GM12864 (cell line): ENCODE results near the gene SNX32.

ENCODE experiments used
- DNase-seq: peaks from one replicate; pipeline ENCODE4 v3.0.0-alpha.2; 2011; ENCODE audit warnings: low read depth
- H3K4me3 ChIP-seq: 2 replicates; pipeline ENCODE4 v1.5.1; 2011; ENCODE audit warnings: mild to moderate bottlenecking, low read depth, low read length, control low read depth
- TF ChIP-seq, protein P1 (sequence below): IDR thresholded peaks from 2 replicates; pipeline ENCODE4 v1.5.1; 2011; ENCODE audit warnings: low read depth, mild to moderate bottlenecking, moderate library complexity, low read length, control low read depth, inconsistent platforms; ENCODE audit errors: missing control alignments

Gene SNX32

GRCh38 chr11:65788821-65789220 lies 44.9 kb upstream of the SNX32 start:
- no peak for DNase-seq
- TF ChIP-seq, protein P1, sequence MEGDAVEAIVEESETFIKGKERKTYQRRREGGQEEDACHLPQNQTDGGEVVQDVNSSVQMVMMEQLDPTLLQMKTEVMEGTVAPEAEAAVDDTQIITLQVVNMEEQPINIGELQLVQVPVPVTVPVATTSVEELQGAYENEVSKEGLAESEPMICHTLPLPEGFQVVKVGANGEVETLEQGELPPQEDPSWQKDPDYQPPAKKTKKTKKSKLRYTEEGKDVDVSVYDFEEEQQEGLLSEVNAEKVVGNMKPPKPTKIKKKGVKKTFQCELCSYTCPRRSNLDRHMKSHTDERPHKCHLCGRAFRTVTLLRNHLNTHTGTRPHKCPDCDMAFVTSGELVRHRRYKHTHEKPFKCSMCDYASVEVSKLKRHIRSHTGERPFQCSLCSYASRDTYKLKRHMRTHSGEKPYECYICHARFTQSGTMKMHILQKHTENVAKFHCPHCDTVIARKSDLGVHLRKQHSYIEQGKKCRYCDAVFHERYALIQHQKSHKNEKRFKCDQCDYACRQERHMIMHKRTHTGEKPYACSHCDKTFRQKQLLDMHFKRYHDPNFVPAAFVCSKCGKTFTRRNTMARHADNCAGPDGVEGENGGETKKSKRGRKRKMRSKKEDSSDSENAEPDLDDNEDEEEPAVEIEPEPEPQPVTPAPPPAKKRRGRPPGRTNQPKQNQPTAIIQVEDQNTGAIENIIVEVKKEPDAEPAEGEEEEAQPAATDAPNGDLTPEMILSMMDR: no peak
- H3K4me3 ChIP-seq: no peak overlapping the region

GRCh38 chr11:65789230-65790103 lies 44.3 kb upstream of the SNX32 start:
- TF ChIP-seq, protein P1: no peak
- no peak overlapping the region for H3K4me3 ChIP-seq
- DNase-seq: no peak

DNA sequence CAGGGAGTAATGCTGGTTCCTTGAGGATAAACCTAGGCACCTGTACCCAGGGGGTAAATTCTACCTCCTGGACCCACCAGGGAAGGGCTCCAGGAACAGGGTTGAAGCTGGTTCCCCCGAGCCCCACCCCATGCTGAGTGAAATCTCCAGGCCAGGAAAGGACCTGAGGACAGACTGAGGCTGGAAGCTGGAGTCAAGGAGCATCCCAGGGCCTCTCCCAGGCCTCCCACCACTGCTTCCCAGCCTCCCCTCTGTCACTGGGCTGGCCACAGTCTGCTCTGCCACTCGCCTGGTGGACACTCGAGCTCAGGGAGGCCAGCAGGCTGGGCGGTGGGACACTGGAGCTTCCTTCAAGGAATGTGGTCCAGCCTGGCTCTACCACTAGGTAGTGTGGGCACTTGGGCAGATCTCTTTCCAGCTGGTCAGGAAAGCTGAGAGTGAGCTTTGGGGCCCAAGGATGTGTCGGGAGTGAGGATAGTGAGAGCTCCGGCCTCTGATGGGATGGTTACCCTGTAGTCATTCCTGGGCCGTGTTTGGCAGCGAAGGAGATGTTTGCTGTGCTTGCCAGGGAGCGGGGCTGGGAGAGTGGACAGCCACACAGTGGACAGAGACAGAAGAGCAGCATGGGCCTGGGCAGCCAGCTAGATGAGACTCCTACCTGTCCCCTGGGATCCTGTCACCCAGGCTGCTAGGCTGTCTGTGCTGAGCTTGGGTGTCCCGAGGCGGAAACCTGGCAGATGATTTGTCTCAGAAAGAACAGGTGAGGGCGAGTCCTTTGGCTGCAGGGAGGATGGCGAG lies 43.5 kb upstream of the SNX32 start:
- TF ChIP-seq, protein P1: no peak
- no peak overlapping the region for H3K4me3 ChIP-seq
- no peak for DNase-seq

DNA sequence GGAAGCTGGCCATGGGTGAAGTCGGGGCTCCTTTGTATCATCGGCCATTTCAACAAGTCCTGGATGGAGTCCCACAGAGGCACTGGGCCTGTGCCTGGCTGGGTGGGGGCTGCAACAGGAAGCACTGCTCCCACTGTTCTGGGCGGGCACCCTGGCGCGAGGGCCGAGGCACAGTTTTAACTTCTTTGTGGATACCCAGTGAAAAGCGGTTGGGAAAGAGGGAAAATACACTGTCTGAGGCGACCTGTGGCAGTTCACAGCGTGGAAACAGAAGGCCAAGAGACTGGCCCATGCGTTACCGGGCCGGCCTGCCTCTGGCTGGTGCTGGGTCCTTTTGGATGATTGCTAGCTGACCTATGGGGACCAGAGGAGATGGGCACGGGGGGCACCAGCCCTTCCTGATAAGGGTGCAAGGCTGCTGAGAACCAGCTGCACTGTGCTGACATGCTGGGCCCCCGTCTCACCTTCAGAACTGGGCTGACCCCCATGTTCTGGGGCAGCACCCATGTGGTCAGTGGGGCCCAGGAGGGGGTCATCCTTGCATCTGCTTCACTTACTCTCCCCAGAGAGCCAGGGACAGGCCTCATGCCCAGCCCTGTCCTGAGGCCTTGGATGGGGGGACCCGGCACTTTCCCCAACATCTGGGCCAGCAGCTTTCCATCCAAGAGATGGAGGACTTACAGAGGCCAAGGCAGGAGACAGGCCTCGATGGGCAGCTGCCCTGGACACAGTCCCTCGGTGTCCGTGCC lies 42.7 kb upstream of the SNX32 start:
- TF ChIP-seq, protein P1: no peak
- DNase-seq: no peak
- H3K4me3 ChIP-seq: no peak overlapping the region

DNA sequence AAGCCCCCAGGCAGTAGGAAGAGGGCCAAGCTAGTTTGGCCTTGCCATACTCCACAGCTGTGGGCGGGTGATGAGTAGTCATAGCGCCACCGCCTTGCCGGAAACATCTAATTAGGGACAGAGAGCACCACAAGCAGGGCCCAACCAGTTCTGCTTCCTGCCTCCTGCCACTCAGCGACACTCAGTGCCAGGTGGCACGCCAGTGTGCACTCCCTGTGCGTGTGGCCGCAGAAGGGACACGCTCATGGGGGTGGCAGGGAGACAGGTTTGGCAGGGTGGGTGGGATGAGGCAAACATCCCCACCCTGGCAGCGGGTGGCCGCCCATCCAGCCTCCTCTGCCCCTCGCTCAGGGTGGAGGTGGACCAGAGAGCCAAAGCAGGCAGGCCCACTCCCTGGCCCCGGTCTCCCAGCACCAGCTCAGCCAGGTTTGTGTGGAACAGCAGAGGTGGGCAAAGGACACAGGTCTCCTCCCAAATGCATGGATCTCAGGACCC lies 42.0 kb upstream of the SNX32 start:
- TF ChIP-seq, protein P1: no peak
- DNase-seq: no peak
- H3K4me3 ChIP-seq: no peak overlapping the region

DNA sequence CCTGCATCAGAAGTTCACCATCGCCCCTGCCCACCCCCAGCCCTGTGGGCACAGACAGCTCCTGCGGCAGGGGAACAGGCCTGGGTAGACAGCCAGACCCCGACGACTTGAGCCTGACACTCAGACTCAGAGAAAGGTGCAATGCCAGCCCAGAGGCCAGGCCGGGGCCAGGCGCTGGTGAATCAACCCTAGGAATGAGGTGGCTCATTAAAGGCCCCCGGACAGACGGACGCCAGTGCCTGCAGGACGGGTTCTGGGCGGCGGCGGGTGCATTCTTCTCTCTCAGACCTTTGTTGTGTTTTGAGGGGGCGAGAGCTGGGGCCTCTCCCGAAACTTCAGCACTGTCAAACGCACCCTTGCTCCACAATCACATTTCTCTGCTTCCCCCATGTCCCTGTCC lies 41.3 kb upstream of the SNX32 start:
- DNase-seq: no peak
- no peak overlapping the region for H3K4me3 ChIP-seq
- TF ChIP-seq, protein P1: no peak
